Measurements from ENCODE around the gene RARRES2.
"Not testable (repeated sequence)": the region's sequence is repeated elsewhere in the genome, so short reads cannot be mapped to it uniquely, and the experiment has no call there.

RARRES2 gene

DNA sequence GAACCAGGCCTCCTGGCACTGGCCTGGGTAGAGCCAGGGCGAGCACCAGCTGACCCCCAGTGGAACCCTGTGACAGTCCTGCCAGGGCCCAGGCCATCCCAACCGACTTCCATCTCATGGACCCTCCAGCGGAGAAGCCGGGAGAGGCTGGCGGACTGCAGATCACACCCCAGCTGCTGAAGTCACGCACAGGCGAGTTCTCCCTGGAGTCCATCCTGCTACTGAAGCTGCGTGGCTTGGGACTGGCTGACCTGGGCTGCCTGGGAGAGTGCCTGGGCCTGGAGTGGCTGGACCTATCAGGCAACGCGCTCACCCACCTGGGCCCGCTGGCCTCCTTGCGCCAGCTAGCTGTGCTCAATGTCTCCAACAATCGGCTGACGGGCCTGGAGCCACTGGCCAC, 4.7 kb downstream of the RARRES2 start:
- DNase-seq (ENCODE audit: low spot score): no peak

DNA sequence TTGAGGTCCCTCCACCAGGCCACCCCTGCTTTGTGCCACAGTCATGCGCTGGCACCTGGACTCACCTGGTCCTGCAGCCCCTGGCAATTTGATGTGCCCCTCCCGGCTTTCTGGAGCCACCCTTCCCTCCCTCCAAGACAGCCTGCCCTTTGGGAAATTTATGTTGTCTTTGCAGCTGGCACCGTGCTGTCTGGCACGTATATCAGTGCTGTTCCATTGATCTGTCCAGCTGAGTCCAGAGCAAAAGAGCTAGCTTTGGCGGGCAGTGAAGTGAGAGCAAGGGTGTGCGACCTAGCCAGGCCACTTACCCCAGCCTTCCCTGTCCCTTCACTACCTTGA, 5.7 kb downstream of the RARRES2 start:
- no peak for DNase-seq (ENCODE audit: low spot score)

DNA sequence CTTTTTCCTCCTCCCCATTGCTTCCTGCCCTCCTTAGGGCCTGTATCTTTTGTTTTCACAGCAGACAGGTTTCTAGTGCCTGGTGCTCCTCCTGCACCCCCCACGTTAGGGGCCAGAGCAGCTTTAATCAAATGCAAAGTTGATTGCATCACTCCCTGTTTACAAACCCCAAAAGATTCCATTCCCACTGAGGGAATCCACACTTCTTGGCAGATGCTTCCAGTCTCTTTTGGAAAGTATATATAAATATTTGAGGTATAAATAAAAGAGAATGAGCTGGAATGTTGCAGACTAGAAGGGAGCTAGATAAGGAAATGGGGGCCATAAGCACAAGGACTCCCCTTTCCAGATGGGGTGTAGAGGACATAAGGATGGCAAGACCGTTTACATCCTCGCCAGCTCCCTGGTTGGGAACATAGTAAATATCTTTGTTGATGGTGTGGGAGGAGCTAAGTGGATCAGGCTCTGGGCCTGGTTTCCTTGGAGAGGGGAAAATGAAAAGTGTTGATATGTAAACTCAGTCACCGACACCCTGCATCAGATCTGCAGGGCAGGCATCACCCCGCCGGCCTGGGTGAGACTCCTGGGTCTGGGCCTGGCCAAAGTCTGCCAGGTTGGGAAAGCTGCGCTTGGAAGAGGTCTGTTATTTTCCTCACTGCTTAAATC, 6.2 kb downstream of the RARRES2 start:
- no peak for DNase-seq (ENCODE audit: low spot score)

DNA sequence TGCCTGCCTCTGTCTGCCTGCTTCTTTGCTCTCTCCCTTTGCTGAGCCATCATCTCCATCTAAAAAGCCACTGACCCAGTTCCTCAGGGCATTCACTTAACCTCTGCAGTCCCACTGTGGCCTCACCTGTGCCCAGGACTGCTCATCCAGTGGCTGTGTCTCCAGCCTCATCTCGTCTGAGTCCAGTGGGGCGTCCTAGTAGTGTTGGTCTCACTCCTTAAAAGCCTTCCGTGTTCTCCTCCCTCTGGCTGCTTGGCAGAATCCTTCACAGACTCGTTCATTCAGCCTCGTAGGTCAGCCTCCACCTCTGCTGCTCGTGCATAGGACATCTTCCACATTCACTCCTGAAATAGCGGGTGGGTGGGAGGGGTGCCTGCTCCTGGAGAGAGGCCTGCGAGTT, 7.3 kb downstream of the RARRES2 start:
- DNase-seq (ENCODE audit: low spot score): no peak

DNA sequence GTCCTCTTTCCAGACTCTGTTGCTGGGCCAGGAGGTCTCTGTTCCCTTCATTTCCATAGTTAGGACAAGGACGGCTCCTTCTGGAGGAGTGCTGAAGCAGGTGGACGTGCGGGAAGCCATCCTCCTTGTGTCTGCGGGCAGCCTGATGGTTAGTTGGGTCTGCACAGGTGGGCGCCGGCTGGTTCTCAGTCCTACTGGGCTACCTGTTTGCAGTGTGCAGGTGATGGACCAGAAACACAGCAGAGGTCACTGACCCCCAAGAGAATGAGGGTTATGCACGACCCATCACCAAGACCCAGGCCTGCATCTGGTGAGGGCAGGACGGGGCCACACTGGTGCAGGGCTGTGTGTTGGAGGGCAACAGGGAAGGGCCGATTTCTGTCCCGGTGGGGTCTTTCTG, 7.8 kb downstream of the RARRES2 start:
- DNase-seq (ENCODE audit: low spot score): no peak

DNA sequence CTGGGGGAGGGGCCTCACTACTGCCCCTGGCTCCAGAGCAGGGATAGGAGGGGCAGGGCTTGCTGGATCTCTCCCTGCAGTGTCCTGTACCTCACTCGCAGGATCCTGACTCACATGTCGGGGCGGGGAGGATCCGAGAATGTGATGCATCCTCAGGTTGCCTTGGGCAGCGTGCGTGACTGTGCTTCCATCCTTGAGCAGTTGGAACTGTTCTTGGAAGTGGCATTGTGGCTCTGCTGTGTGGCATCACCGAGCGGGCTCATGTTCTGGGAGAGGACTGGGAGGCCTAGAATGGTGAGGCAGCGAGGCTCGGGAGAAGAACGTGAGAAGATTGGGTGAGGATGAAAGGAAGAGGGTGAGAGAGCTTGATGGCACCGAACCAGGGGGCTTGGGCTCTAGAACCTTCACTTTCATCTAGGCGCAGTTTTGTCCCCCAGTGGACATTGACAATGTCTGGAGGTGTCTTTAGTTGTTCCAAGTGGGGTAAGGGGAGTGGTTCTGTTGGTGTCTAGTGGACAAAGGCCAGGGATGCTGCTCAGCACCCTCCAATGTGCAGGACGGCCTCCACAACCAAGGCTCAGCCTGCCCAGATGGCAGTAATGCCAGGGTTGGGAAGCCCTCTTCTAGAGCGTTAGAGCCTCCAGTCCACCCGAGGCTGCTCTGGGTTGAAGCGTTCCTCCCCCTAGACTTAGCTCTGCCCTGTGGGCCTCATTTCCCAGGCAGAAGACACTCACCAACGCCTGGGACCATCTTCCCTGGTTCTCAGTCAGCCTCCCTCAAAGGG, 8.4 kb downstream of the RARRES2 start:
- no peak for DNase-seq (ENCODE audit: low spot score)

DNA sequence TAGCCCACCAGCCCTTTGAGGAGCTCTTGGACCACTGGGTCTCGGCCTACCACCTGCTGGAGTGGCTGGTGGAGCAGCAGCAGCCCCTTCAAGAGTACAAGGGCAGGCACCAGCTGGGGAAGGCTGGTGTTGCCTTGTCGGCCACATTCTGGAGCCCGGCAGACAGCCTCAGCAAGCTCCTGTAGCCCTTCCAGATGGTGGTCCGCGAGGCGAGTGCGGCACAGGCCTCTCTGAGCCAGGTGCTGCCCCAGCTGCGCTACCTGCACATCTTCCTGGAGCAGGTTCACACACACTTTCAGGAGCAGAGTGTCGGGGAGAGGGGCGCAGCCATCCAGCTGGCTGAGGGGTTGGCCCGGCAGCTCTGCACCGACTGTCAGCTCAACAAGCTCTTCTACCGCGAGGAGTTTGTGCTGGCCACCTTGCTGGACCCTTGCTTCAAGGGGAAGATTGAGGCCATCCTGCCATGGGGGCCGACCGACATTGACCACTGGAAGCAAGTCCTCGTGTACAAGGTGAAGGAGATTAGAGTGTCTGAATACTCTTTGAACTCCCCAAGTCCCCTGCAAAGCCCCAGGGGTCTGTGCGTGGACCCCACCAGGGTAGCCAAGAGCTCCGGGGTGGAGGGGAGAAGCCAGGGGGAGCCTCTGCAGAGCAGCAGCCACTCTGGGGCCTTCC, 11.1 kb downstream of the RARRES2 start:
- no peak for DNase-seq (ENCODE audit: low spot score)

DNA sequence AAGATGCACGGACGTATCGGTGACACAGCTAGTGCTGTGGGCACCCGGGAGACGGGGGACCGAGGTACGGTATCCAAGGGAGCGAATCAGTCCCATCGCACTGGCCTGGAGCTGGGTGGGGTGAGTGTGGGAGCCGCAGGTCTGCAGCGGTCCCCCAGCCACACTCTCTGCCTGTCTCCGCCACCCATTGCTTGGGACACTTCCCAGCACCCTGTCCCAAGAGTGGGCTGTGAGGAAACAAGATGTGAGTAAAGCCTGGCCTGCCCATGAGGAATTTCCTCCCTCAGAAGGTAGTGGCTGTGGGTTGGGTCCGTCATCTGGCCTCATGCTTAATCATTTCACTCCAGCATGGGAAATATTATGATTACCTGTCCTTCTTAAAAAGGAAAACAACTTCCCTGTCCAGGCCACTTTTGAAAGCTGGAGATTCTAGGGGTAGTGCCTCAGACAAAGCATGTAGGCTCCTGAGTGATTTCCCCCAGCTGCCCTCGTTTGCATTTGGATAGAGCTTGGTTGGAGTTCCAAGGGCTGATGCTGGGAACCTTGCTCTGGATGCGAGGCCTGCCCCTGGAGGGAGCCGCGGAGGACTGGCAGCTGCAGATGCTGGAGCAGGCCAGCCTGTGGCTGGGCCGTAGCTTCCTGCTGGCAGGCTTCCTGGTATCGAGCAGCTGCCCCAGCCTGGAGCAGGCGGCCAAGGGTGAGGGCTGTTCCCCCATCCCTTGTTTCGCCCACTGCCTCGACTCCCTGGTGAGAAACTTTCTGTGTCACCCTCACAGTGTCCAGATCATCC, 11.9 kb downstream of the RARRES2 start:
- DNase-seq (ENCODE audit: low spot score): no peak

DNA sequence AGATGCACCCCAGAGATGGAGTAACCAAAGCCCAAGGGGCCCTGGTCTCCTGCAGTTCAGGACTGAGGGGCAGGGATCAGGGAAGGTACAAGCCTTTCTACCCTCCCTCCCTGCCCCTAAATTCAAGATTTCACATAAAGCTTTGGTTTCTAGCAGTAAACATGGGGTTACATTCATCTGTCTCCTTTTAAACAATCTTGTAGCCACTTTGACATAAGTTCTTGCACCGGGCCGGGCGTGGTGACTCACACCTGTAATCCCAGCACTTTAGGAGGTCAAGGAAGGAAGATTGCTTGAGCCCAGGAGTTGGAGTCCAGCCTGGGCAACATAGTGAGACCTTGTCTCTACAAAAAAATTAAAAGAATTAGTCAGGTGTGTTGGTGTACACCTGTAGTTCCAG, 14.1 kb downstream of the RARRES2 start:
- DNase-seq (ENCODE audit: low spot score): no peak

DNA sequence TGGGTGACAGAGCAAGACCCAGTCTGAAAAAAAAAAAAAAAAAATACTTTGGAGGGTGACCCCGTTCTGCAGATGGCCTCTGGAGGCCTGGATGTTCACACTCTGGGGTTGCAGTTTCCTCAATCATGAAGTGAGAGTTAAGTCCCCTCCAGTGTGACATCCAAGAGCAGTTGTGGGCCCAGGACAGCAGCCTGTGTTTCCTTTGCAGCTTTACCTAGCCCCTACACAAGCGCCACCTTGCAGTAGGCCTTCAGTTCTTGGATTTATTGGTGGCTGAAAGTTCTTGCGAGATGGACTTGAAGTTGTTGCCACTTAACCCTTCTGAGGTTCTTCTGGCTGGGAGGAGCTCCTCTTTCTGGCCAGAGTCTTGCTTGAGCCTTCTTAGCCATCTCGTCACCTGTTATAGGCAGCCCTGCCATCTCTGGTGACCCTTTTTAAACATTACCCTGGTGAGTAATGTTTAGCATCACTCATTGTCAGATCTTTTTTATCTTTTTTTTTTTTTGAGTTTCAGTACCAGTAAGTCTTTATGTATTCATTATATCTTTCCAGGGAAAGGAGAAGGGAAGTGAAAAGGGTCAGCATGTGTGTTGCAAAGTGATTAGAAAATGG, 14.7 kb downstream of the RARRES2 start:
- DNase-seq (ENCODE audit: low spot score): no peak

DNA sequence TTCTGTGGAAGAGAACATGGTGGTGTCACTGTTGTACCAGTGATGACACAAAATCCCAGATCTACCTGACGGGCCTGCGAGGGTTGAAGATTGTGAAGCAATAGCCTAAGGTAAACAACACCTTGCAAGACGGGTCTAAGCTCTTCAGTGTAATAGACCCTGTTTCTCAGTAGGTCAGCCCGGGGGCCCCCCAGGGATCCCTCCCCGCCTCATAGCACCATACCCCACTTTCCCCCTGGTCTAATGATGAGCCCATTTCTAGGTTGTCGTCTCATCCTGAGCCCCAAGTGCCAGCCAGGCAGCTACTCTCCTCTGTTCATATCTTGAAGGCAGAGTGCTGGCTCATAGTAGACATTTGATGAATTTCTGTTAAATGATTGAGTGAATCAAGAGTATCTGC, 15.5 kb downstream of the RARRES2 start:
- no peak for DNase-seq (ENCODE audit: low spot score)

DNA sequence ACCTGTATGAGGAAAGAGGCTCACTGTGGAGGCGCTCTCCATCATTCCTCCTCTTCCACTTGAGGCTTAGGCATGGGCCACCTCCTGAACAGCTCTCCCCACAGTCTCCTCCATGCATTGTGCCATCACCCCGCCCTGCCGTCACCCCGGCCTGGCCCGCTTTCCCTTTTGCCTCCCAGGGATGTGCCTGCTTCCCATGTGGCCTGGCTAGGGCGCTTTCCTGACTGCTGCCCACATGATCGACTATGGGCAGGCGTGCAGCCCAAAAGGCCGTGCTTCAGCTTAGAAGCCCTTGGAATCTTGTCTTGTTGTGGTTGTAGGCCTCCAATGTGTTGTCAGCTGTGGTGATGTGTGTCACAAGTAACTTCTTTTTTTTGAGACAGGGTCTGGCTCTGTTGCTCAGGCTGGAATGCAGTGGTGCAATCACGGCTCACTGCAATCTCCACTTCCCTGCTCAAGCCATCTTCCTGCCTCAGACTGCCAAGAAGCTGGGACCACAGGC, 16.3 kb downstream of the RARRES2 start:
- DNase-seq (ENCODE audit: low spot score): no peak

DNA sequence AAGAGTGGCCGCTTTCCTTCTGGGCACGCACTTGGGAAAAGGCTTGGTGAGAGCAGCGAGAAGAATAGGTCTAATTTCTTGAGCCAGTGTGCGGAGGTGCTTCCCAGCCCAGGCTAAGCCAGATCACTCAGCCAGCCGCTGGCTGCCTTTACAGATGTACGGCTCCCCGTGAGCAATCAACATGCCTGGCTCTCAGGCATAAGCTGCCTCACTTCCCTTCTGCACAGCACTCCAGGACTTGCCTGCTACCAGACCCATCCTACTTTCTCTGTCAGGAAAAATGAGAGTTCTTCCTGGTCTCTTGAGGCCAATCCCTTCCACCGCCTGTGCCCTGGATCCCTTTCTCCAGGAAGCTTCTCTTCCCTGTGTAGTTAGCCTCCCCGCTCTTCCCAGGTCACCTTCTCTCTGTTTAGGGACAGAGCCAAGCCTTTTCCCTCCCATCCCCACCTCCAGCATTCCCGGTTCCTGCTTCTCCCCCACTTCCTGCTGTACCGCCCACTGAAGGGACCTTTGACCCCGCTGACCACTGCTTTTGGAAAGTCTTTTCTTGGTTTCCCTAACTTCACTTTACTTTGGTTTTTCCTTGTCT, 17.0 kb downstream of the RARRES2 start:
- DNase-seq (ENCODE audit: low spot score): no peak

DNA sequence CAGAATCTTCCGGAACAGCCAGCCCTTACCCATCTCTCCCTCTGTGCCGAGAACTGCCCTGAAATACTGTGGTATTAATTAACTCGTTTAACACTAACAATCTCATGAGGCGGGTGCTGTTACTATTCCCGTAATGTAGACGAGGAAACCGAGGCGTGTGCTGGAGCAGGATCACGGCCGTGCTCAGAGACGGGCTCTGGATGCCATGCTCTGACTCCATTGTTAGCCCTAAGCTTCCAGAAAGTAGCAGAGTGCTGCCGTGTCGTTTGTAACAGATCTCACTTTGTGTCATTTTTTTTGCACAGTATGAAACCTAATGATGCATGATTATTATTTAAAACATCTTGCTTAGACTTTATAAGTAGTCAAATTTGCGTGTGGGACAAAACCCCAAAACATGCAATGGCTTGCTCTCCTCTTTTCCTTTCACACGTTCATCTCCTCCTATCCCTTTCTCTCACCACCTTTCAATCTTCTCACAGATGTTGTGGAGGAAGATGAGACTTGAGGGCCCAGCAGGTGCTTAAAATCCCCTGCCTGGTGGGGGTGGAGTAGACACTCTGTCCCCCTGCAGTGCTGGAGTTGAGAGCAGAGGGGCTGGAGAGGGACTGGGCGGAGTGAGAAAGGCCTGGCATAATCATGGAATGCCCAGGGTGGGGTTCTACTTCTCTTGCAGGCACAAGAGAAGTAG, 17.6 kb downstream of the RARRES2 start:
- DNase-seq (ENCODE audit: low spot score): no peak

DNA sequence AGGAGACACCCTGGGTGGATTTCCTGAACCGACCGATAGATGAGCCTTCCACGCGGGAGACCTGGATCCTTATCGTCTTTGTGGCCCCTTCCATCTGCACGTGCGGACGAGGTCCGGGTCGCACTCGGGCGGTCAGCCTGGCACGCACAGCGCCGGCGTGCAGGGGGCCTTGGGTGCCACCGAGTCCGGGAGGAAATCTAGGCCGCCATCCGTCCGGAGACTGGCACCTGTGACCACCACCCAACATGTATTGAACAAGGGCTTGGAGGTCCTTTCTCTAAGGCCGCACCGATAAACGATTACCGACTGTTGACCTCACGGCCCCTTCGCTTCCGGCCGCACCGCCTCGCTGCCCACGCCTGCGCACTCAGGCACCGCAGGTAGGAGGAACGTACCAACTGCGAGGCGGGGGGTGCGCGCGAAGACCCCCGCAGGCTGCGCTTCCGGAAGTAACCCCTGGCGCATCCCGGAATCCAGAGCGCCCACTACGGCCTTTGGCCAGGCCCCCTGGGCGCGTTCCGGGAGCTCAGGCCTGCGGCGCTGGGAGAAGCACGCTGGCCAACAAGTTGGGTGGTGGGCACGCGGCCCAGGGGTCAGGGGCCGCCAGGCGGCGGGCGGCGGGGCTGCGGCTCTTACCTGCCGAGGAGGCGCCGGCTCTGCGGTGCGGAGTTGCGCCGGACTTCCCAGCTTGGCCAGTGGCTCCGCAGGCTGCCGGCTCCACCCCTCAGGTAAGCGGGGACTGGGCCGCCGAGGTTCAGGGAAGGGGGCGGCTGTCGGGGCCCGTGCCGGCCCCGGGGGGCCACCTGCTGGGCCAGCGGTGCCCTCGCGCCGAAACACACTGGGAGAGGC, 18.4 kb downstream of the RARRES2 start, which contains the start of the genes ACTR3C and LRRC61:
Gene ACTR3C (minus strand): TSS at position 713 of the 849 bp plus-strand sequence. CDS start 28,249 bp downstream, outside the sequence.
Gene LRRC61 (plus strand): TSS at position 523 of the 849 bp plus-strand sequence. CDS start 13,507 bp downstream, outside the sequence.
- peak; percentile 90 for DNase-seq (ENCODE audit: low spot score)

DNA sequence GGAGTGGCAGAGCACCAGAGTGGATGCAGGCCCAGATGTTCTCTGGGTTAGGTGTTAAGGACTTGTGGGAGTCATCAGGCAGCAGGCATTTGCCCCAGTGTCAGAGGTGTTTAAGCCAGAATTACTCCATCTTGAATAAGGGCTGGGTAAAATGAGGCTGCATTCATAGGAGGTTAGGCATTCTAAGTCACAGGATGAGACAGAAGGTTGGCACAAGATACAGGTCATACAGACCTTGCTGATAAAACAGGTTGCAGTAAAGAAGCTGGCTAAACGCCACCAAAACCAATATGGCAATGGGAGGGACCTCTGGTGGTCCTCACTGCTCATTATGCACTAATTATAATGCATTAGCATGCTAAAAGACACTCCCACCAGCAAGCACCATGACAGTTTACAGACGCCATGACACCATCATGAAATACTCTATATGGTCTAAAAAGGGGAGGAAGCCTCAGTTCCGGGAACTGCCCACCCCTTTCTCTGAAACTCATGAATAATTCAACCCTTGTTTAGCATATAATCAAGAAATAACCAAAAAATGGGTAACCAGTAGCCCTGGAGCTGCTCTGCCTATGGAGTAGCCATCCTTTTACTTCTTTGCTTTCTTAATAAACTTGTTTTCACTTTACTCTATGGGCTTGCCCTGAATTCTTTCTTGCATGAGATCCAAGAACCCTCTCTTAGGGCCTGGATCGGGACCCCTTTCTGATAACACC, 19.2 kb downstream of the RARRES2 start:
- no peak for DNase-seq (ENCODE audit: low spot score)

DNA sequence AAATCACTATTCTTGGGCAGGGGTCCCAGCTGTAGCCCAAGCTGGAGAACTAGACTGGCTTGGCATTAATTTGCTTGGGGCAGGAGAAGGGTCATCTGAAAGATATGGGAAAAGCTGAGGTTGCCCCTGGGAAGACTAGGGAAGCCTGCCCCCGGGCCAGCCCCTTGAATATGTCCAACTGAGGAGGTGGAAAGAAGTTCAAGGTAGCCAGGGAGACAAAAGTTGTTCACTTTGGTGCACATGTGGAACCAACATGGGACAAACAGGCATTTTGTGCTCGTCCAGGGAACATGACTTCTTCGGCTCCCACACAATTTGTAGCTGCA, 19.7 kb downstream of the RARRES2 start:
- no peak for DNase-seq (ENCODE audit: low spot score)

DNA sequence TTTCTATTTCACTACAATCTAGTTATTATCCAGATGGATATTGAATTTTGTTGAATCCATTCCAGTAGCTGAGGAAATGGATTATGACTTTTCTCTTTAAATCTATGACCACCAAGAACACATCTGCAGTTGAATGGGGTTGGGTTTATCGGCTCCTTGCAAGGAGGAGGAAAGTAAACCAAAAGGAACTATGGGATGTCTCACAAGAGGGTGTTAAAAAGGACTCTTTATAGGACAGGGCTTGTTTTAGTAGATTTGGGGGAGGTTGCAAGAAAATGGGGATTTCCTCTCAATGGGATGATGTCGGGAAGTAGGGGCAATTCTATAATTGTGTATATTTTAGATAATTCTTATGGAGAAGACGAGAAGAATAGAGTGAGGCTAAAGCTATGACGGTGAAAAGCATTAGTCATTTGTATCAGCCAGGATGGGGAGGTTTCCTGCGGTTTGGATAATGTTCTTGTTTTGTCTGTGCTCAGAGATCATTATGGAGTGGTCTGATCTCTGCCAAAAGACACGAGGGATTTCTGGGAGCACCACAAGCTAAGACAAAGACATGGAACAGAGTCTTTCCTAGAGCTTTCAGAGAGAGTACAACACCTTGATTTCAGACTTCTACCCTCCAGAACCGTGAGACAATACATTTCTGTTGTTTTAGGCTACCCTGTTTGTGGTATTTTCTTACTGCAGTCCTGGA, 23.5 kb downstream of the RARRES2 start:
- no peak for DNase-seq (ENCODE audit: low spot score)

DNA sequence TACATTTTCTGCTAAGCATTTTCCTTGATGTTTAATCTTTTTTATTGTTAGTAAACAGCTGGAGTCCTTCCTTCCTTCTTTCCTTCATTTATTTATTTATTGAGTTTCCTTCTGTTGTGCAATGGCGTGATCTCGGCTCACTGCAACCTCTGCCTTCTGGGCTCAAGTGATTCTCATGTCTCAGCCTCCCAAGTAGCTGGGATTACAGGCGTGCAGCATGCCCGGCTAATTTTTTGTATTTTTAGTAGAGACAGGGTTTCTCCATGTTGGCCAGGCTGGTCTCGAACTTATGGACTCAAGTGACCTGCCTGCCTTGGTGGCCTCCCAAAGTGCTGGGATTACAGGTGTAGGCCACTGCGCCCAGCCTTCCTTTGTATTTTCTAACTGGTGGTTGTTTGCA, 24.4 kb downstream of the RARRES2 start:
- DNase-seq (ENCODE audit: low spot score): not testable (repeated sequence)

Data from HuH-7 (cell line).